ENCODE measurements around the gene SMYD3. TPM values are rescaled to one million over a fixed set of nuclear protein-coding genes. Genes with fewer than 3 reads are reported as not detected.
A peak's percentile ranks its signal among the peaks of the same experiment; 100 is the strongest.

SMYD3 gene
- total RNA-seq, 1 donor from 2014 or later: 29.2 TPM

- no peak overlapping the region for H3K4me3 ChIP-seq (ENCODE audit: low read depth, low read length)
- TF ChIP-seq CTCF (IDR thresholded peaks at IDR 0.05; ENCODE audit: insufficient read depth, low read length, poor library complexity, severe bottlenecking): peak; percentile 75
- H3K36me3 ChIP-seq (ENCODE audit: control insufficient read depth, insufficient read depth, low read length): no peaks in the 10 kb centered on the region
- H3K27me3 ChIP-seq (ENCODE audit: control insufficient read depth, insufficient read depth, low read length): no peaks in the 10 kb centered on the region
- no peak for DNase-seq (ENCODE audit: low read depth)
Observed at GRCh38 chr1:246117066-246117791, 389.9 kb downstream of the SMYD3 start.

- DNase-seq (ENCODE audit: low read depth): no peak
- no peaks in the 10 kb centered on the region for H3K27me3 ChIP-seq (ENCODE audit: control insufficient read depth, insufficient read depth, low read length)
- H3K36me3 ChIP-seq (ENCODE audit: control insufficient read depth, insufficient read depth, low read length): no peaks in the 10 kb centered on the region
- no peak overlapping the region for H3K4me3 ChIP-seq (ENCODE audit: low read depth, low read length)
- TF ChIP-seq CTCF (IDR thresholded peaks at IDR 0.05; ENCODE audit: insufficient read depth, low read length, poor library complexity, severe bottlenecking): no peak
Observed at GRCh38 chr1:246114369-246114768, 392.7 kb downstream of the SMYD3 start.

GRCh38 chr1:246113555-246114095 is 393.5 kb downstream of the SMYD3 start:
- no peaks in the 10 kb centered on the region for H3K36me3 ChIP-seq (ENCODE audit: control insufficient read depth, insufficient read depth, low read length)
- H3K27me3 ChIP-seq (ENCODE audit: control insufficient read depth, insufficient read depth, low read length): no peaks in the 10 kb centered on the region
- no peak for TF ChIP-seq CTCF (IDR thresholded peaks at IDR 0.05; ENCODE audit: insufficient read depth, low read length, poor library complexity, severe bottlenecking)
- no peak overlapping the region for H3K4me3 ChIP-seq (ENCODE audit: low read depth, low read length)
- DNase-seq (ENCODE audit: low read depth): no peak

GRCh38 chr1:246111570-246111969 is 395.5 kb downstream of the SMYD3 start:
- no peak overlapping the region for H3K4me3 ChIP-seq (ENCODE audit: low read depth, low read length)
- H3K36me3 ChIP-seq (ENCODE audit: control insufficient read depth, insufficient read depth, low read length): no peaks in the 10 kb centered on the region
- no peak for TF ChIP-seq CTCF (IDR thresholded peaks at IDR 0.05; ENCODE audit: insufficient read depth, low read length, poor library complexity, severe bottlenecking)
- no peaks in the 10 kb centered on the region for H3K27me3 ChIP-seq (ENCODE audit: control insufficient read depth, insufficient read depth, low read length)
- no peak for DNase-seq (ENCODE audit: low read depth)

GRCh38 chr1:246110343-246111219 is 396.5 kb downstream of the SMYD3 start:
- H3K36me3 ChIP-seq (ENCODE audit: control insufficient read depth, insufficient read depth, low read length): no peaks in the 10 kb centered on the region
- DNase-seq (ENCODE audit: low read depth): no peak
- H3K4me3 ChIP-seq (ENCODE audit: low read depth, low read length): no peak overlapping the region
- TF ChIP-seq CTCF (IDR thresholded peaks at IDR 0.05; ENCODE audit: insufficient read depth, low read length, poor library complexity, severe bottlenecking): no peak
- H3K27me3 ChIP-seq (ENCODE audit: control insufficient read depth, insufficient read depth, low read length): no peaks in the 10 kb centered on the region

All from kidney epithelial cell (primary cell).